Activated T-cell treated with anti-CD3 and anti-CD28 coated beads for 24 hours (primary cell): Measurements from ENCODE around the gene ZBTB20.
A peak's percentile ranks its signal among the peaks of the same experiment; 100 is the strongest.

Source experiments
- DNase-seq: peaks from one replicate; pipeline ENCODE4 v3.0.0-alpha.2; 2020; ENCODE audit warnings: low read depth

ZBTB20 gene

DNA sequence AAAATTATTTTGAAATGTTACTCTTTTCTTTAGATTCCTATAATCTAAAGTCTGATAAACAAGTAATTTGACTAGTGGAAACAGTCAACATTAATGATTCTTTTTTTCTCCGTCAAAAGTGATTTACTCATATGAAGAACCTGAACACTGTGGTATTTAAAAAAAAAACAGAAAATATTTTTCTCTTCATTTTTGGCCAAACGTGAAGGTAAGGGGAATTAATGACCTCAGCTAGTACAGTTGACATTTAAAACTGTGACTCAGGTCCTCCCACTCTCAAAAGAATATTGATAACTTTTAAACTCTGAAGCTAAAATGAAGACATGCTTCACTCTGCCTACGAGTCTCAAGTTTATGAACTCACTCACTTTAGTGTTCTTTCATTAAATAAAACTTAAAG, 818.7 kb downstream of the ZBTB20 start:
- DNase-seq: no peak

GRCh38 chr3:114327665-114328064, 819.4 kb downstream of the ZBTB20 start:
- no peak for DNase-seq

GRCh38 chr3:114323546-114324254, 823.4 kb downstream of the ZBTB20 start:
- no peak for DNase-seq

- DNase-seq: no peak
Measured at GRCh38 chr3:114320246-114320645, 826.8 kb downstream of the ZBTB20 start.

DNA sequence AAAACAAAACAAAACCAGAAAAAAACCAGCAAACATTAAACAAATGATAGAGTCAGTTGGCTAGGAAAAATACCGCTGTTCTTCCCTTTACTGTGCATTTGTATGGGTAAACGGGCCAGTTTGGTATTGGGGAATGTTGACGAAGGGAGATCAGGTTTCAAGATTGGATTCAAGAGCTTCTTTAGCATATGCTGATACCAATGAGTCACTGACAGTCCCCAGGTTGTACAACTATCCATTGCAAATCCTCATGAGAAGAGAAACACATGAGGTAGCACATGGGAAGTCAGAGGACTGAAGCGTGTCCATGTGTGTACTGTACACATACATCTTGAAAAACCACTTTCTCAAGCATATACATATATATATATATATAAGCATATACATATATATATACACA, 827.6 kb downstream of the ZBTB20 start:
- DNase-seq: no peak

DNA sequence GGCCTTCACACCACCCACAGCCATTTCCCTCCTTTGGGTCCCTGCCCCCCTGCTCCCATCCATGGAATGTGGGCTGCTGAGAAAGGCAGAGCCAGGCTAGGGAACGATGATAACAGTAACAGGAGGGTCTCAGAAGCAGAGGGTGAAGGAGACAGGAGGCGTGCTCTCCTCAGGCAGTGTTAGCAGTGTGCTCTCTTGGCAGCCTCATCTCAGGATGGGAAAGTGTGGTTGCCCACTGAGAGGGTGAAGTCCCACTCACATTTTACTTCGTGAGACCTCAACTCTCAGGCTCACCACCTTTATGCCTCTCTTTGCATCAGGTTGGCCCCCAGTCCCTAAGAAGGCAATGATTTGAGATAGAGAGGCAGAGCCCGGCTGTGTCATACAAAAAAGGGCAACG, 828.8 kb downstream of the ZBTB20 start:
- no peak for DNase-seq

GRCh38 chr3:114314282-114314681, 832.8 kb downstream of the ZBTB20 start:
- no peak for DNase-seq

- DNase-seq: no peak
Measured at GRCh38 chr3:114313426-114313825, 833.7 kb downstream of the ZBTB20 start.

DNA sequence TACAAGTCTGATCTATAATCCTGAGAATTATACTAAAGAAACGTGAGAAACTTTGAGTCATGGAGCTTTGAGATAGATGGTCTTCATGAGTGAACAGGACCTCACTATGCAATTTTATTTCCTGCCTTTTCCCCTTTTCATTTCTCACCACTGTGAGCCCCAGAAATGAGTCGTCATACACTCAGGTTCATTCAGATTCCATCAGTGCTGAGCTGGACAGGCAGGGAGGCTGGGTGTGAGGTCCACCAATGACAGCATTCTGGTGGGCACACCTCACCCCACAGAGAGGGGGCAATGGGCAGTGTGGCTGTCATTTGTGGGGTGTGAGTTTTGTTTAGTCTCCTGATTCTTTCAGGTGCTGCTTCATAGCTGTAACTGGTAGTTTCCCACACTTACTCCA, 836.4 kb downstream of the ZBTB20 start:
- DNase-seq: no peak

- peak; percentile 54 for DNase-seq
Measured at GRCh38 chr3:114308830-114309229, 838.3 kb downstream of the ZBTB20 start.

- DNase-seq: no peak
Measured at GRCh38 chr3:114308377-114308776, 838.7 kb downstream of the ZBTB20 start.

DNA sequence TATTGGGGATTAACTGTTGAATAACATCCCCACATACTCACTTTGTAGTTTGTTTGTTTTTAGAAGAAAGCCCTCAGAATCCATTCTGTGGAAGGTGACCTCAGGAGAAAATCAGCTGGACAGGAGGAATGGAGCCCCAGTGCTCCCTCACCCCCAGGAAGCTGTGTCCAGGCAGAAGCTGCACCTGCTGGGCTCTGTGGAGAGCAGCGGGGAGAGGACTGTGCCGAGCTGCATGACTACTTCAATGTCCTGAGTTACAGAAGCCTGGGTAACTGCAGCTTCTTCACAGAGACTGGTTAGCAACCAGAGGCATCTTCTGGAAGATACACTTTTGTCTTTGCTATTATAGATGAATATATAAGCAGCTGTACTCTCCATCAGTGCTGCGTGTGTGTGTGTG, 839.3 kb downstream of the ZBTB20 start:
- DNase-seq: no peak

DNA sequence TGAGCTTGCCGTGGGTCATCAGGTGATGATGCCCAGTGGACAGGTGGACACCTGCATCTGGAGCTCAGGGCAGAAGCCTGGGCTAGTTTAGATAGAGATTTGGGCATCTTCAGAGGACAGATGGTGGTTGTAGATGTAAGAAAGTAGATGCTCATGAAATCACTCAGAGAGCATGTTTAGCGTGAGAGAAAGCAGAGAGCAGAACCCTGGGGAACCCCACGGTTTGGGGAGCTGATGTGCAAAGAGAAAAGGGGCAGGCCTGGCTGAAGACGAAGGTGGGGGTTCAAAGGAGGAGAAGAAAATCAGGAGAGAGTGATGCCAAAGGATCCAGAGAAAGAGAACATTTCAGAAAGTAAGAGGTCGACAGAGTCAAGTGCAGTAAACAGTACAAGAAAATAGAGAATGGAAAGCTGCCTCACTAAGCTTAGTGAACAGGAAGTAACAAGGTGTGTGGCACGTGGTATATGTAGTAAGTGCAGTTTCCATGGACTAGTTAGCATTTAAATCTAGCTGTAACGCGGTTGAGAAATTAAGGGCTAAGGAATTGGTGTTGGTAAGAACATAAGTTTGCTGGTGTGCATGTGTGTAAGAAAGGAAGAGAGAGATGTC, 839.8 kb downstream of the ZBTB20 start:
- DNase-seq: no peak

DNA sequence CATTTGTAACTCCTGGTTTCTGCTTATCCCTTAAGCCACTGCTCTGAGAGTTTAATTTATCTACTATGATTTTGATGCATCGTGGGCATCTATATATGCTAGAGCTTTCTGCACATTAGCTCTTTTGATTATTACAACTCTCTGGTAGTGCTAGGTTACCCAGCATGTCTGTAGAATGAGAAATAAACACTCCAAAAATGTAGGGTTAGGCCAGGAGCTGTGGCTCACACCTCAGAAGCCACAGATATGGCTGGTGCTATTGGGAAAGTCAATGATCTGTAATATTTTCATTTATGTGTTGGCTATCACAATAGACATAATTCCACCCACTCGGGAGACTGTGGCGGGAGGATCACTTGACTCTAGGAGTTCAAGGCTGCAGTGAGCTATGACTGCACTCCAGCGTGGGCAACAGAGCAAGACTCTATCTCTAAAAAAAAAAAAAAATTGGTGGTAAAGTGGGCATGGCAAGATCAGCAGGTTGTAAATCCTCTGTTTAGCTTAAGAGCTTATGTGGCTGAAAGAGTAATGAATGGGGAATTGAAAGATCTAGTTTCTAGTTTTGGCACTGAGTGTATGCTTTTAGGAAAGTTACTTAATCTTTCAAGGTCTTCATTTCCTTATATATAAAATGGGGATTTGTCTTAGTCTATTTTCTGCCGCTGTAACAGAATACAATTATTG, 847.0 kb downstream of the ZBTB20 start:
- no peak for DNase-seq

DNA sequence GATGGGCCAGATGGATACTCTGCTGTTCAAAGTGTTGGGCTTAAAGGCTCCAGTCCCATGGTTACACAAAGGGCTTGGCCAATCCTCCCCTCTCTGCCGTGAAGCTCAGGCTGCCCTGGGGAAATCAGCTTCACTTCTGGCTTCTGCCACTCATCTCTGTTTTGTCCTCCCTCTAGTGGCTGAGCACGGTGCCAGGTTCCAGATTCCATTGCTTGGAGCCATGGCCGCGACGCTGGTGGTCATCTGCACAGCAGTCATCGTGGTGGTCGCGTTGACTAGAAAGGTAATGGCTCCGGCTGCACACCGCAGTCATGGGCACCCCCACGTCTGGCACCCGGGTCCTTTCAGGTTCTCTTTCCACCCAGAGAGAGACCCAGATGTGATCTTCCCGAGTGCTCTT, 847.7 kb downstream of the ZBTB20 start:
- no peak for DNase-seq

GRCh38 chr3:114295946-114296345, 851.1 kb downstream of the ZBTB20 start:
- DNase-seq: no peak

DNA sequence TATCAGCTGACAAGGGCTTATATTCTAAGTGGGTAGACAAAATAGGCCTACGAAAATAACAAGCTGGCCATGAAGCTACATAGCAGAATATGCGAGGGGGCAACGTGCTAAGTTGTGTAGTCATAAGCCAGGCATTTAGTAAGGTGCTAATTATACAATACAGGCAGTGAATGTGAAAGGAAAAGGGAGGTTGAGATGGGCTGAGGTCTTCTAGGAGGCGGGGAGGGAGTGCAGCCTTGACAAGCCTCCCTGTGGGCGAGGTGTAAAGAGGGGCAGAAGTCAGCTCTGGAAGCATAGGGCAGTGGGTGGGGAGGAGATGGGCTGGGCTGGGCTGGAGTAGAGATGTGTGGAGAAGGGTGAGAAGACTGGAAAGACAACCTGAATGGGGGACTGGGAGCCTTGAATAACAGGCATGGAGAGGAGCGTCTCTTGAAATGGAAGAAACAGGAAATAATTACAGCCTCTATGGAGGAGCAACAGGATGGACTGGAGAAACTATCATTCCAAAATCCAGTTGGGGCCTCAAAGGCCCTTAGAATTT, 852.1 kb downstream of the ZBTB20 start:
- DNase-seq: no peak

DNA sequence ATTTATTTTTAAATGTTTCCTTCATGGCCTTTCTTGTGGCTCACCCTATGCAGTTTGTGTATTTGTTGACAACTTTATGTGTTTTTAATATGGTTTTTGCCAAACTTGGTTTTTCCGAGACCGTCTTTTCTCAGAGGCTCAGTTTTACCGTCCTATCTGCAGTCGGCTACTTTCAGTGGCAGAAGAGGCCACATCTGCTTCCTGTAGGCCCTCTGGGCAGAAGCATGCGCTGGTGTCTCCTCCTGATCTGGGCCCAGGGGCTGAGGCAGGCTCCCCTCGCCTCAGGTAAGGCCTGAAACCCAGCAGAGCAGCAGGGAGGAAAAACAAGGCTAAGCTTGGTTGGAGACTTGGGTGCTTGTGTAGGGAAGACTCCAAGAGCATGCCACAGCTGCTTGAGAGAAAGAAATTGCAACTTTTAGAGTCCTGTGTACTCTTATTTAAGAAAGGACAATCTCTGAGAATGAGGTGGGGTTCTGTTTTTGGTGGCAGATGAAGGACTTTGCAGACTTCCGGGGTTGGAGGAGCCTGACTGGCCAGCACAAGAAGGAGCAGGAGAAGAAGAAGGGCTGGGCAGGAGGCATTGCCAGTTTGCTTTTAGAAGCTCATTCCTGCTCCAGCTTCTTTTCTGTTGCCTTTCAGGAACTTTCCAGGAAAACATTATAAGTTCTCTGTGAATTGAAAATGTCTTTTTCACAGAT, 853.1 kb downstream of the ZBTB20 start, which contains the start of gene TIGIT:
Gene TIGIT, plus strand, starts transcription at position 191 of the 698 bp plus-strand sequence. Its CDS starts 34 bp downstream, at position 225.
- DNase-seq: no peak

DNA sequence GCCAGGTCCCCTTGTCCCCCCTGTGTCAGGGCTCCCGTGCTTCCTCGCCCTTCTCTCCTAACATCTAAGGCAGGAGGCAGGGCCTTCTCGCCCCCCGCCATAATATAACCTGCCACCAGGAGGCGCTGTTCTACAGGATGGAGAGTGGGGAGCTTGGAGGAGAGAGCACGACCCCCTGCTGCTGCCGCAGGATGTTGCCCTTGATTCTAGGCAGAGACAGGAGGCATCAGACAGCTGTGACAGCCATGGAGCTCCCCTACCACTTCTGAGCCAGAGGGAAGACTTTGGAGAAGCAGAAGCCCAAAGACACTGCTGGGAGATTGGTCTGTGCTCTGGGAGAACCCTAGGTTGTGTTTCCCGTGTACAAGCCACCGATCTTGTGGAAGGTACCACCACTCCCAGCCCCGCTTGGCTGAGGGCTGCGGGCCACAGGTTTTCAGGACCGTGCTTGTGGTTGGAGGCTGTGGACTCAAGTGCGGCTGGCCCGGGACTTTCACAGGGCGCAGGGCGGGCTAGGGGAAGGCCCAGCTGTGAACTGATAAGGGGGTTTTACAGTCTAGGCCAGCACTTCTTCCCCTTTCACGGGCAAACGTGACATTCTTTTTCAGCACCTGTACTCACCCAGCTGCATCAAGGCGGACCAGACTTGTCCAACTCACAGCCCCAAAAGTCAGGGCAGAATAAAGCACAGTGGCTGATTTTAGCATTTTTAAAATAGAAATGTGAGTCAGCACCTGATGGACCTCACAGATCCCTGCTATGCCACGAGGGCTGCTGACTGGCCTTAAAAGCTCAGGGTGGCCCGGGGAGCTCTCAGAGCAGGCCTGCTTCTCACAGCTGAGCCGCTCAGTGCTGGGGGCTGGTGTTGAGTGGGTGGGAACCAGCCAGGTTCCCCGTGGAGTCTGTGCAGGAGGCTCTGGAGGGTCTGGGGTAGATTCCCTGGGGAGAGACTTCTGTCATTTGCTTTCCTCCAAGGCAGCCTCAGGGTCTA, 855.9 kb downstream of the ZBTB20 start:
- peak; percentile 85 for DNase-seq

- no peak for DNase-seq
Measured at GRCh38 chr3:114286266-114286665, 860.8 kb downstream of the ZBTB20 start.

DNA sequence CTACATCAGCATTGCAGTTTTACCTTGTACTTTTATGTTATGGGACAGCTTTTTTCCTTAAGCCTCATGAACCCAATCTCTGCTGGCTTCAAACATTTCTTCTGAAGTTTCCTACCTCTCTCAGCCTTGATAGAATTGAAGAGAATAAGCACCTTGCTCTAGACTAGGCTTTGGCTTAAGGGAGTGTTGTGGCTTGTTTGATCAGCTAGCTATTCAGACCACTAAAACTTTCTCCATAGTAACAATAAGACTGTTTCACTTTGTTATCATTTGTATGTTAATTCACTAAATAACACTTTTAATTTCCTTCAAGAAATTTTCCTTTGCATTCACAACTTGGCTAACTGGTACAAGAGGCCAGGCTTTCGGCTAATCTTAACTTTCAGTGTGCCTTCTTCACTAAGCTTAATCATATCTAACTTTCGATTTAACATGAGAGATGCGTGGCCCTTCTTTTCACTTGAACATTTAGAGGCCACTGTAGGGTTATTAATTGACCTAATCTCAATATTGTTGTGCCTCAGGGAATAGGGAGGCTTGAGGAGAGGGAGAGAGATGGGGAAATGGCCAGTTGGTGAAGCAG, 861.3 kb downstream of the ZBTB20 start:
- DNase-seq: no peak
